Measurements from ENCODE around the gene SCAF8. TPM values are rescaled to one million over a fixed set of nuclear protein-coding genes. Genes with fewer than 3 reads are reported as not detected.

The SCAF8 gene
- polyA plus RNA-seq, 2 donors = 9.1 to 10.2 TPM

DNA sequence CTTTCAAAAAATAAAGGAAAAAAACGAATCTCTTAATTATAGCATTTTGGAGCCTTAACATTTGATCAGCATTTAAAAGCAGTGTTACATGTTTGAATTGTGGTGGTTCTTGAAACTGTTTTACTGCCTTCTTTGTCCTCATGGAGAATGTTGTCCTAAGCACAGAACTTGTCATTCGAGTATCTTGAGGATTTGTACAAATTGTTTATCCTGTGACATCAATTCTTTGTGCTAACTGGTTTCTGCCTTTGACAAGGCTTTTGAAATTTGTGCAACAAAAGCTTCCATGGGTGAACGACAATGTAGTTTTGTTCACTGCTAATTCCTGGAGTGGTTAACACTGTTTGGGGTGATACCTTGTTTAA is 130.8 kb downstream of the SCAF8 start:
- H3K4me3 ChIP-seq (ENCODE audit: low read depth in 1 of 2, low read length in 2 of 2) = no peak overlapping the region
- H3K4me1 ChIP-seq (ENCODE audit: control insufficient read depth in 2 of 2, insufficient read depth in 2 of 2, low read length in 1 of 2) = peaks cover 0 to 2% of the 10 kb centered on the region in 2 donors
- no peaks in the 10 kb centered on the region for H3K36me3 ChIP-seq (ENCODE audit: control insufficient read depth in 2 of 2, insufficient read depth in 2 of 2, low read length in 1 of 2)
- no peaks in the 10 kb centered on the region for H3K9me3 ChIP-seq (ENCODE audit: control insufficient read depth in 2 of 2, insufficient read depth in 1 of 2, low read depth in 1 of 2, low read length in 1 of 2)
- H3K27me3 ChIP-seq (ENCODE audit: control insufficient read depth in 1 of 2, insufficient read depth in 2 of 2, low read length in 2 of 2) = no peaks in the 10 kb centered on the region
- WGBS, 2 donors = 32 to 47% methylated on average over 3 of the region's 3 CpGs
- H3K27ac ChIP-seq (ENCODE audit: low read depth in 2 of 2, low read length in 1 of 2) = no peak overlapping the region

DNA sequence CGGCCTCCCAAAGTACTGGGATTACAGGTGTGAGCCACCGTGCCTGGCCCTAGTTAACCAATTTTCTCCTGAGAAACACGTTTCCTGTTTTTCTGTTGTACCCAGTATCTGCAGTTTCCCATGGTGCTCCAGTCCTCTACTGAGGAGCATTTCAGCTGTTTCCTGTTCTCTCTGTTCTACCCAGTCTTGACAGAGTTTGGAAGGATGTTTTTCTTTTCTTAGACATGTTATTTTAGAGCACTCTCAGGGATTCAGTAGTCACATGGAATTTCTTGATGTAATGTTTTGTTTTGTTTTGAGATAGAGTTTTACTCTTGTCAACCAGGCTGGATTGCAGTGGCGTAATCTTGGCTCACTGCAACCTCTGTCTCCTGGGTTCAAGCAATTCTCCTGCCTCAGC is 132.1 kb downstream of the SCAF8 start:
- H3K36me3 ChIP-seq (ENCODE audit: control insufficient read depth in 2 of 2, insufficient read depth in 2 of 2, low read length in 1 of 2) = no peaks in the 10 kb centered on the region
- H3K27ac ChIP-seq (ENCODE audit: low read depth in 2 of 2, low read length in 1 of 2) = no peak overlapping the region
- no peaks in the 10 kb centered on the region for H3K27me3 ChIP-seq (ENCODE audit: control insufficient read depth in 1 of 2, insufficient read depth in 2 of 2, low read length in 2 of 2)
- no peaks in the 10 kb centered on the region for H3K9me3 ChIP-seq (ENCODE audit: control insufficient read depth in 2 of 2, insufficient read depth in 1 of 2, low read depth in 1 of 2, low read length in 1 of 2)
- peaks cover 0 to 2% of the 10 kb centered on the region in 2 donors for H3K4me1 ChIP-seq (ENCODE audit: control insufficient read depth in 2 of 2, insufficient read depth in 2 of 2, low read length in 1 of 2)
- whole genome bisulfite sequencing, 2 donors = 91 to 94% methylated on average over 4 of the region's 4 CpGs
- H3K4me3 ChIP-seq (ENCODE audit: low read depth in 1 of 2, low read length in 2 of 2) = no peak overlapping the region

DNA sequence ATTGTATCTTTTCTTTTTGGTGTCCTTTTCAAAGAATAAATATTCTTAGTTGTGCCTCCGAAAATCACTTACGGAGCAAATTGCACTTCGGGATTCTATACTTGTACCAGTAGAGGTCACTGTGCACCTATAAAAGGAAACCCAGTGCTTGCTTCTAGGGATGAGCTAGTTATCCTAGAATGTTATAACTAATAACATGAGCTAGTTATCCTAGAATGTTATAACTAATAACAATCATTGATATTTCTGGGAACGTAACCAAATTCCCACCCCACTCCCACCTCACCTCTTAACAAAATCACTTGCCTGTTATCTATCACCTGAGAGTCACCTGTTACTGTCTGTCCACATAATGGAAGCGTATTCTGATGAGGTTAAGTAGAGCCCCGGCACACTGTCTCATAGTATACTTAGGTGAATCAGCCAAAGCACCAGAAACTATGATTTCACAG is 135.0 kb downstream of the SCAF8 start:
- Histone ChIP-seq H3K27me3 (ENCODE audit: control insufficient read depth in 1 of 2, insufficient read depth in 2 of 2, low read length in 2 of 2) (no peaks in the 10 kb centered on the region), H3K36me3 (ENCODE audit: control insufficient read depth in 2 of 2, insufficient read depth in 2 of 2, low read length in 1 of 2) (no peaks in the 10 kb centered on the region), H3K27ac (ENCODE audit: low read depth in 2 of 2, low read length in 1 of 2) (no peak overlapping the region), H3K4me1 (ENCODE audit: control insufficient read depth in 2 of 2, insufficient read depth in 2 of 2, low read length in 1 of 2) (peaks cover 0 to 2% of the 10 kb centered on the region in 2 donors), H3K9me3 (ENCODE audit: control insufficient read depth in 2 of 2, insufficient read depth in 1 of 2, low read depth in 1 of 2, low read length in 1 of 2) (no peaks in the 10 kb centered on the region), H3K4me3 (ENCODE audit: low read depth in 1 of 2, low read length in 2 of 2) (no peak overlapping the region)
- WGBS, 2 donors = 50% methylated on average over 6 of the region's 6 CpGs

DNA sequence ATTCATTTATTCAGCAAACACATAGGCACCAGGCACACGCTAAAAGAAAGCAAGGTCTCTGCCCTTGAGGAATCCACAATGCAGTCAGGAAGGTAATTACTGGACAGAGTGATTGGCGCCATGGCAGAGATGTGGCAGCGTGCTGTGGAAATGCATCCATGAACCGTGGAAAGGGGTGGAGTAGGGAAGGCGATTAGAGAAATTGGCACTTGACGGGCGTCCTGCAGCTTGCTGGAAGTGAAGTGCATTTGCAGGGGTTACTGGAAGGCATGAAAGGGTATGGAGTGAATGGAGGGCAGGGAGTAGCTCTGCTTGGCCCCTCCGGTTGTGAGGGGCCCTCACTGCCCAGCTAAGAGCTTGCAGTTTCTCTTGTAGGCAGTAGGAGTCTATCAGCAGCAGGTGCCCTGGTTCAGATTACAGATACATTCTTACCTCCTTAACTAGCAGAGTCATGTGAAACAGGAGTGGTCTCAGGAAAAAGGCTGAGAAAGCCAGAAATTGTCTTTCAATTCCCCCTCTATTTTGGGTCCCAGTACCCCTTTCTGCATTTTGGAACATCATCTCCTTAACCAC is 139.4 kb downstream of the SCAF8 start:
- no peaks in the 10 kb centered on the region for H3K9me3 ChIP-seq (ENCODE audit: control insufficient read depth in 2 of 2, insufficient read depth in 1 of 2, low read depth in 1 of 2, low read length in 1 of 2)
- H3K27ac ChIP-seq (ENCODE audit: low read depth in 2 of 2, low read length in 1 of 2) = no peak overlapping the region
- peaks cover 0 to 7% of the 10 kb centered on the region in 2 donors for H3K4me1 ChIP-seq (ENCODE audit: control insufficient read depth in 2 of 2, insufficient read depth in 2 of 2, low read length in 1 of 2)
- no peaks in the 10 kb centered on the region for H3K27me3 ChIP-seq (ENCODE audit: control insufficient read depth in 1 of 2, insufficient read depth in 2 of 2, low read length in 2 of 2)
- 87 to 88% methylated on average over 8 of the region's 8 CpGs for WGBS, 2 donors
- no peaks in the 10 kb centered on the region for H3K36me3 ChIP-seq (ENCODE audit: control insufficient read depth in 2 of 2, insufficient read depth in 2 of 2, low read length in 1 of 2)
- H3K4me3 ChIP-seq (ENCODE audit: low read depth in 1 of 2, low read length in 2 of 2) = no peak overlapping the region

DNA sequence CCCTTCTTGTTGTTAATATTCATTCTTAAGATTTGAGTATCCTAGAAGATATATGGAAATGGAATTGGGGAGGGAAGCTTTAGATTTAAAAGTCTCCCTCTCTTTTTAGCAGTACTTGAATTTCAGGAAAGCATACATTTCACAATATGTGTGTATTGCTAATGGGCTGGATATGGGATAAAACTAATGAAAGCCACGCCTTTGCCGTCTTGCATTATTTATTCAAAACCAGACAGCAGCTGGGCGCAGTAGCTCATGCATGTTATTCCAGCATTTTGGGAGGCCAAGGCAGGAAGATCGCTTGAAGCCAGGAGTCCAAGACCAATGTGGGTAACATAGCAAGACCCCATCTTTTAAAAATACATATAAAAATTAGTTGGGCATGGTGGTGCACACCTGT is 140.3 kb downstream of the SCAF8 start:
- Histone ChIP-seq H3K27me3 (ENCODE audit: control insufficient read depth in 1 of 2, insufficient read depth in 2 of 2, low read length in 2 of 2) (no peaks in the 10 kb centered on the region), H3K9me3 (ENCODE audit: control insufficient read depth in 2 of 2, insufficient read depth in 1 of 2, low read depth in 1 of 2, low read length in 1 of 2) (no peaks in the 10 kb centered on the region), H3K36me3 (ENCODE audit: control insufficient read depth in 2 of 2, insufficient read depth in 2 of 2, low read length in 1 of 2) (no peaks in the 10 kb centered on the region), H3K27ac (ENCODE audit: low read depth in 2 of 2, low read length in 1 of 2) (no peak overlapping the region), H3K4me3 (ENCODE audit: low read depth in 1 of 2, low read length in 2 of 2) (no peak overlapping the region), H3K4me1 (ENCODE audit: control insufficient read depth in 2 of 2, insufficient read depth in 2 of 2, low read length in 1 of 2) (peaks cover 0 to 7% of the 10 kb centered on the region in 2 donors)
- 90 to 92% methylated on average over 4 of the region's 4 CpGs for WGBS, 2 donors

DNA sequence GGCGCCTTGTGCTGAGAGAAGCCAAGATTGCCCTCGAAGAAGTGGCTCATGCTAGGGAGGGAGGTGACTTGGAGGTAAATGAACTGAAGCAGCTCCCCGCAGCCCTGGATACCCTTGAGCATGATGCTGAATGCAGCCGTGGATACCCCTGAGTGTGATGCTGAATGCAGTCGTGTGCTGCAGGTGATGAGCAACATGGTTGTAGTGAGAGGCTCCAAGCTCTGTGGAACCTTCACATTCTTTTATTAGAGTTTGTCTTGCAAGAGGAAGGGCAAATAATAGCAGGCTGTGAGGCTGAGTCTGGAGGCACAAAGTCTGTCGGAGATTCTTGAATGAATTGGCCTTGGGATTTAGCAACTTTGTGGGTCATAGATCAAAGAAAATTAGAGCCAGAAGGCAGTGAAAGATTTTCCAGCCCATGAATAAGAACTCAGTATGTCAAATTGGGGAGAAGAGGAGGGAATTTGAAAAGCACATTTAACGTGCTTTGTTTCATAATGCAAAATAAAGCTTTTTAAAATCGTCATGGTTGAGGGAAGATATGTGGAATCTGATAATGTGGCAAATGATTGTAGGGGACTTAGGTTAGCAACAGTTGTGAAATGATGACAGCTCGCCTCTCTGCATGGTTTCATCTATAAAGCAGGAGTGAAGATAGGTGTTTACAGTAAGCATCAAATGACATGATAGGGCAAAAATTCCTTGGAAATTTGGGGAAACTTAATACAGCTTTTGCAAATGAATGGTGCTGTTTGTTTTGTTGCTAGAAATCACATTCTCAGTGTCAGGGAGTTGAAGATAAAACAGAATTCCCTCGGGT is 141.8 kb downstream of the SCAF8 start:
- WGBS, 2 donors = 66 to 69% methylated on average over 10 of the region's 10 CpGs
- no peaks in the 10 kb centered on the region for H3K9me3 ChIP-seq (ENCODE audit: control insufficient read depth in 2 of 2, insufficient read depth in 1 of 2, low read depth in 1 of 2, low read length in 1 of 2)
- H3K36me3 ChIP-seq (ENCODE audit: control insufficient read depth in 2 of 2, insufficient read depth in 2 of 2, low read length in 1 of 2) = no peaks in the 10 kb centered on the region
- H3K4me3 ChIP-seq (ENCODE audit: low read depth in 1 of 2, low read length in 2 of 2) = no peak overlapping the region
- H3K4me1 ChIP-seq (ENCODE audit: control insufficient read depth in 2 of 2, insufficient read depth in 2 of 2, low read length in 1 of 2) = peaks cover 0 to 7% of the 10 kb centered on the region in 2 donors
- no peak overlapping the region for H3K27ac ChIP-seq (ENCODE audit: low read depth in 2 of 2, low read length in 1 of 2)
- no peaks in the 10 kb centered on the region for H3K27me3 ChIP-seq (ENCODE audit: control insufficient read depth in 1 of 2, insufficient read depth in 2 of 2, low read length in 2 of 2)

DNA sequence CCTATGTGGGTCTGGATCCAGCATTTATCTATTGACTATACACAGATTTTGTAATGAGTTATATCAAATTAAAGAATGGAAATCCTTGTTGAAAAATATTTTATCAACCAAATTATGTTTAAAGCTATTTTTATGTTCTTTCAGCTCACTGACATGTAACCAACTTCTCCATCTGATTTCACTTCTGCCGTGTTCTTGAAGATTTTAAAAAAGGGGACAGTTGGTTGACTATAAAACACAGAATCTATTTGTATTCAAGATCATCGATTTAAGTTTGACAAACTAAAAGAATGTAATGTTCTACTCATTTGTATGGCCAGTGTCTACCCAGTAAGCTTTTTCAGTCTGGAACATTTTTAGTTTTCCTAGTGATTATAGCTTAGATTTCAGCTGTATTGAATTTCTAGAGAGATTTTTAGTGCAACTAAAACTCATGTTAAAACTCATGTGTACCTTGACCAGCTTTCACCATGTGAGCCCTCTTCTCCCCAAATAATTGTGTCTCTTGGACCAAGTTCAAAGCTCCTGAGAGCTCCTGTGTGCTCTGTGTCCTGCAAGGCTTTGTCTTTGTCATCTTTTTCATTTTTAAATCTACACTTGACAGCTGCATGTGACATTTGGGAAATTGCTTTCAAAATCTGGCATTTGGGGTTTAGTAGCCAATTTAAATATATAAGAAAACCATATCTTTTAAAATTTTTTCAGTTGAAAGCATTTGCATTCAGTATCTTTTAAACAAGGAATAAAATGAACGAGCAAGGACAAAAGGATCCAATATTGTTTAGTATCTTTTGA is 143.5 kb downstream of the SCAF8 start:
- Histone ChIP-seq H3K27ac (ENCODE audit: low read depth in 2 of 2, low read length in 1 of 2) (no peak overlapping the region), H3K4me1 (ENCODE audit: control insufficient read depth in 2 of 2, insufficient read depth in 2 of 2, low read length in 1 of 2) (peaks cover 0 to 7% of the 10 kb centered on the region in 2 donors), H3K4me3 (ENCODE audit: low read depth in 1 of 2, low read length in 2 of 2) (no peak overlapping the region), H3K36me3 (ENCODE audit: control insufficient read depth in 2 of 2, insufficient read depth in 2 of 2, low read length in 1 of 2) (no peaks in the 10 kb centered on the region), H3K9me3 (ENCODE audit: control insufficient read depth in 2 of 2, insufficient read depth in 1 of 2, low read depth in 1 of 2, low read length in 1 of 2) (no peaks in the 10 kb centered on the region), H3K27me3 (ENCODE audit: control insufficient read depth in 1 of 2, insufficient read depth in 2 of 2, low read length in 2 of 2) (no peaks in the 10 kb centered on the region)
- WGBS, 2 donors = 90 to 95% methylated on average over 3 of the region's 3 CpGs

DNA sequence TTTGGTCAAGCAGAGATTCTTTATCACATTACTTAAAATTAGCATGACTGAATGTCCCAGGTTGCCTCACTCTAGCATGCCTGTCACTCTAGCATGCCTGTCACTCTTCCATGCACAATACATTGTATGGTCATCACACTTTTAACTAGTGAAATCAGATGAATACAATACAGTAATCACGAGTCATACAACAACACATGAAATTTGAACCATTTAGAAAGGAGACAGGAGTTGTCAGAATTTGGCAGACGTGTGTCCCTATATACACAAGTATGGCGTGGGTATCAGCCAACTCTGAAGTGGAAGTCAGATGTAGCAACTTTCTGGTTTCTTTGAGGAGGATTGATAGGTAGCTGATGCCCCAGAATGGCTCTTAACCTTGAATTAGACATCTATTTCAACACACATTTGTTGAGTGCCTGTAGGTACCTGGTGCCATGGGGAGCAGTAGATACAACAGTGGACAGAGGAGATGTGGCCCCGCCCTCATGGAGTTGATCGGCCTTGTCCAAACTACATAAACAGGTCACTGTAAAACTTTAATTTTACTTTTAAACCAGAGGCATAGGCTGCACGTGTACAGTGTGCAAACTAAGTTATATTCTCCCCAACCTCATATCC is 145.8 kb downstream of the SCAF8 start:
- peaks cover 2 to 5% of the 10 kb centered on the region in 2 donors for H3K4me1 ChIP-seq (ENCODE audit: control insufficient read depth in 2 of 2, insufficient read depth in 2 of 2, low read length in 1 of 2)
- peaks cover 0 to 4% of the 10 kb centered on the region in 2 donors for H3K36me3 ChIP-seq (ENCODE audit: control insufficient read depth in 2 of 2, insufficient read depth in 2 of 2, low read length in 1 of 2)
- no peak overlapping the region for H3K27ac ChIP-seq (ENCODE audit: low read depth in 2 of 2, low read length in 1 of 2)
- WGBS, 2 donors = 88 to 91% methylated on average over 6 of the region's 6 CpGs
- H3K27me3 ChIP-seq (ENCODE audit: control insufficient read depth in 1 of 2, insufficient read depth in 2 of 2, low read length in 2 of 2) = no peaks in the 10 kb centered on the region
- no peaks in the 10 kb centered on the region for H3K9me3 ChIP-seq (ENCODE audit: control insufficient read depth in 2 of 2, insufficient read depth in 1 of 2, low read depth in 1 of 2, low read length in 1 of 2)
- no peak overlapping the region for H3K4me3 ChIP-seq (ENCODE audit: low read depth in 1 of 2, low read length in 2 of 2)

DNA sequence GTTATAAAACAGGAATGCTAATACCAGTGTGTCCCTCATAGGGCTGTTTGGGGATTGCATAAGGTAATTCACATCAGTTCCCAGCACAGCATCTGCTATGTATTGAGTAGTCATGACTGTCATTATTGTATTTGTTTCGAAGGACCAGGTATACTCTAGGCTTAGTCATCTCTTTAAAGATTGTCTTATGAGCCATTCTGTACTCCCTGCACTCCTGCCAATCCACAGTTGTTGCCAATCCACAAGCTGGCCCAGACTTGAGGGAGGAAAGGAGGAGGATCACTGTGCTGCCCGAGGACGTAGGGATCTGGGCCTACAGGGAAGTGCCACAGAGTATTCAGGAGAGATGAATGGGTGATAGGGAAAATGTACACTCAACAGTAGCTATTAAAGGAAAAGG is 148.9 kb downstream of the SCAF8 start:
- WGBS, 2 donors = 44 to 65% methylated on average over 3 of the region's 3 CpGs
- H3K4me3 ChIP-seq (ENCODE audit: low read depth in 1 of 2, low read length in 2 of 2) = no peak overlapping the region
- H3K27me3 ChIP-seq (ENCODE audit: control insufficient read depth in 1 of 2, insufficient read depth in 2 of 2, low read length in 2 of 2) = no peaks in the 10 kb centered on the region
- no peaks in the 10 kb centered on the region for H3K9me3 ChIP-seq (ENCODE audit: control insufficient read depth in 2 of 2, insufficient read depth in 1 of 2, low read depth in 1 of 2, low read length in 1 of 2)
- H3K27ac ChIP-seq (ENCODE audit: low read depth in 2 of 2, low read length in 1 of 2) = no peak overlapping the region
- H3K4me1 ChIP-seq (ENCODE audit: control insufficient read depth in 2 of 2, insufficient read depth in 2 of 2, low read length in 1 of 2) = peaks cover 0 to 2% of the 10 kb centered on the region in 2 donors
- peaks cover 0 to 6% of the 10 kb centered on the region in 2 donors for H3K36me3 ChIP-seq (ENCODE audit: control insufficient read depth in 2 of 2, insufficient read depth in 2 of 2, low read length in 1 of 2)

All from esophagus (tissue), 2 donors.